Measurements from ENCODE around the gene NRXN3. TPM values are rescaled to one million over a fixed set of nuclear protein-coding genes. Genes with fewer than 3 reads are reported as not detected.

The NRXN3 gene
- total RNA-seq, 4 donors from 2014 or later: 4.1 to 11.9 (median 5.8) TPM

DNA sequence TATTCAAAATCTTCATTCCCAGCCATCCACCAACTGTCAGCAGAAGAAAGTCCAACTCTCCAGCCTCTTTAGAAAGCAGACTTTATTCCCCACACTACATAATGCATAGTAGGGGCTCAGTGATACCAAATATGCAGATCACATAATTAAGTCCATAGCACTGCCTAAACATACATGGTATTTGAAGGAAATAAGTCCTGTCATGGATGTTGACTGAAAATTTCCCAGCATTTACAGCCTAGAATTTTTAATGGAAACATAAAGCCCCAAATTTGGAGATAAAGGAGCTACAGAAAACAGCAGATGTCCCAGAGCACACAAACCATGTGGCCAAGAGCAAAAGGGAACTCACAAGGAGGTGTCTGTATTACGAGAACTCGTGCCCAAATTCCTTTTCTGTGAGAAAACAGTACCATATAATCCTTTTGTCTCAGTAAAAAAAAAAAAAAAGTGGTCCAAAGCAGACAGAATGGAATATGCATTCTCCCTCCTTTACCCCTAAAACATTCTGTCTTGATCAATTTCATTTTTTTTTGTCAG, 920.5 kb downstream of the NRXN3 start:
- peak overlapping the region in 2 of 4 donors; percentile 16 for H3K27ac ChIP-seq
- H3K4me1 ChIP-seq: peaks cover 0 to 5% (median 0%) of the 10 kb centered on the region in 4 donors
- in situ Hi-C loops (cut with MboI; ENCODE audit: low pct_ligation_motif_present in 1 of 4, low pct_unique_long_range_greater_than_20kb in 1 of 4, low sequenced_read_pairs in 3 of 4): no loop called here
- H3K9me3 ChIP-seq: no peaks in the 10 kb centered on the region
- TF ChIP-seq, protein P1, sequence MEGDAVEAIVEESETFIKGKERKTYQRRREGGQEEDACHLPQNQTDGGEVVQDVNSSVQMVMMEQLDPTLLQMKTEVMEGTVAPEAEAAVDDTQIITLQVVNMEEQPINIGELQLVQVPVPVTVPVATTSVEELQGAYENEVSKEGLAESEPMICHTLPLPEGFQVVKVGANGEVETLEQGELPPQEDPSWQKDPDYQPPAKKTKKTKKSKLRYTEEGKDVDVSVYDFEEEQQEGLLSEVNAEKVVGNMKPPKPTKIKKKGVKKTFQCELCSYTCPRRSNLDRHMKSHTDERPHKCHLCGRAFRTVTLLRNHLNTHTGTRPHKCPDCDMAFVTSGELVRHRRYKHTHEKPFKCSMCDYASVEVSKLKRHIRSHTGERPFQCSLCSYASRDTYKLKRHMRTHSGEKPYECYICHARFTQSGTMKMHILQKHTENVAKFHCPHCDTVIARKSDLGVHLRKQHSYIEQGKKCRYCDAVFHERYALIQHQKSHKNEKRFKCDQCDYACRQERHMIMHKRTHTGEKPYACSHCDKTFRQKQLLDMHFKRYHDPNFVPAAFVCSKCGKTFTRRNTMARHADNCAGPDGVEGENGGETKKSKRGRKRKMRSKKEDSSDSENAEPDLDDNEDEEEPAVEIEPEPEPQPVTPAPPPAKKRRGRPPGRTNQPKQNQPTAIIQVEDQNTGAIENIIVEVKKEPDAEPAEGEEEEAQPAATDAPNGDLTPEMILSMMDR (IDR thresholded peaks at IDR 0.05): no peak
- TF ChIP-seq POLR2A (IDR thresholded peaks at IDR 0.05) (no peak), EP300 (IDR thresholded peaks at IDR 0.05; ENCODE audit: low read depth) (no peak), POLR2AphosphoS5 (IDR thresholded peaks at IDR 0.05) (no peak)
- 56 to 64% methylated on average over 2 of the region's 2 CpGs for WGBS, 2 donors (ENCODE audit: low coverage in 1 of 2)
- intact Hi-C loops (cut with DNase I; ENCODE audit: low total_unique reads): no loop called here
- no peak overlapping the region for H3K4me3 ChIP-seq
- no peaks in the 10 kb centered on the region for H3K27me3 ChIP-seq
- DNase-seq: no peak
- no peaks in the 10 kb centered on the region for H3K36me3 ChIP-seq

DNA sequence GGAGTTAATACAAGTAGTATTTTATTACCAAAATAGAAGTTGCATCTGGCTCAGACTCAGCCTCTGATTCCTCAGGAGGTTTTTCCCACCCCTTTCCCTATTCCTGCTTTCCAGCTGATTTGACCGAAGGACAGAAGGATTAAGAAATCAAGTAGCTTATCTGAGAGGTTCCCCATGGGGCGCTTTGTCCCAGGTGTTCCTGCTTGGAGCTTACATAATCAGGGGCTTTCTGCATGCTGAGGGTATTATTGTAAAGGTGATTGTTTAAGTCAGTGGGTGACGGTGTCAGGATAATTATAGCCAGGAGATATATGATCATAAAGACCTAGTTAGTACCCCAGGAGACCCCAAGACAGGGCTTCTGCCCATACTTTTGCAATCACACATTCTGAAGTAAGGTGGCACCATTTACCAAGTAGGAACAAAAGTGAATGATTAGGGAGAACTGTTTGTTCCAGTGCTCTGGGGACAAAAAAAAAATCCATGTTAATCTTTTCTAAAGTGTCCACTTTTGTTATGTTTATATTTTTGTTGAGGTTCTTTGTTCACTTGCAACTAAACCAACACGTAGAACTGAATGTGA, 921.3 kb downstream of the NRXN3 start:
- no peak overlapping the region for H3K27ac ChIP-seq
- H3K4me3 ChIP-seq: no peak overlapping the region
- H3K36me3 ChIP-seq: no peaks in the 10 kb centered on the region
- in situ Hi-C loops (cut with MboI; ENCODE audit: low pct_ligation_motif_present in 1 of 4, low pct_unique_long_range_greater_than_20kb in 1 of 4, low sequenced_read_pairs in 3 of 4): no loop called here
- intact Hi-C loops (cut with DNase I; ENCODE audit: low total_unique reads): no loop called here
- peaks cover 0 to 5% (median 0%) of the 10 kb centered on the region in 4 donors for H3K4me1 ChIP-seq
- H3K27me3 ChIP-seq: no peaks in the 10 kb centered on the region
- 74 to 88% methylated on average over 1 to 4 of the region's 4 CpGs for WGBS, 2 donors (ENCODE audit: low coverage in 1 of 2)
- TF ChIP-seq, protein P1 (IDR thresholded peaks at IDR 0.05): no peak
- no peak for TF ChIP-seq POLR2AphosphoS5 (IDR thresholded peaks at IDR 0.05)
- no peak for DNase-seq
- H3K9me3 ChIP-seq: no peaks in the 10 kb centered on the region

DNA sequence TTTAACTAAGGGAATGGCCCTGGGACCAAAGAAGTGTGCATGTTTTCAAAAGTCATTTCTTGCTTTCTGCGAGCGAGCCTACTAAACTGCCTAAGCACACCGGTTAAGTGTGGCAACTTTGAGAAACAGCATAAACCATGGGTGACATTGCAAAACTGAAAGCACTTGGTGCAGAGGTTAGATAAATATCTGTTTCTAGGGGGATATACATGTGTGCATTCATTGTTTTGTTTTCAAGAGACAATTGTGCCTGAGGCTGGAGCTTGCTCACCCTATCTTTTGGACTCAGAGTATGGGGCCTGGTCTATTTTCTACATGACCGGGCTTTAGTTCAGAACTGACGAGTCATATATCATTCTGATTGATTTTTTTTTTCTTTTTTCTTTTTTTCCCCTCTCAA, 923.4 kb downstream of the NRXN3 start:
- Histone ChIP-seq H3K27me3 (no peaks in the 10 kb centered on the region), H3K9me3 (no peaks in the 10 kb centered on the region), H3K4me3 (no peak overlapping the region), H3K4me1 (peaks cover 0 to 5% (median 0%) of the 10 kb centered on the region in 4 donors), H3K27ac (no peak overlapping the region), H3K36me3 (no peaks in the 10 kb centered on the region)
- WGBS, 2 donors (ENCODE audit: low coverage in 1 of 2): 74 to 90% methylated on average over 2 to 5 of the region's 5 CpGs
- intact Hi-C loops (cut with DNase I; ENCODE audit: low total_unique reads): no loop called here
- no peak for DNase-seq
- TF ChIP-seq POLR2AphosphoS5 (IDR thresholded peaks at IDR 0.05): no peak
- TF ChIP-seq EP300 (IDR thresholded peaks at IDR 0.05; ENCODE audit: low read depth): no peak
- TF ChIP-seq, protein P1 (IDR thresholded peaks at IDR 0.05): no peak
- TF ChIP-seq POLR2A (IDR thresholded peaks at IDR 0.05): no peak
- in situ Hi-C loops (cut with MboI; ENCODE audit: low pct_ligation_motif_present in 1 of 4, low pct_unique_long_range_greater_than_20kb in 1 of 4, low sequenced_read_pairs in 3 of 4): no loop called here

DNA sequence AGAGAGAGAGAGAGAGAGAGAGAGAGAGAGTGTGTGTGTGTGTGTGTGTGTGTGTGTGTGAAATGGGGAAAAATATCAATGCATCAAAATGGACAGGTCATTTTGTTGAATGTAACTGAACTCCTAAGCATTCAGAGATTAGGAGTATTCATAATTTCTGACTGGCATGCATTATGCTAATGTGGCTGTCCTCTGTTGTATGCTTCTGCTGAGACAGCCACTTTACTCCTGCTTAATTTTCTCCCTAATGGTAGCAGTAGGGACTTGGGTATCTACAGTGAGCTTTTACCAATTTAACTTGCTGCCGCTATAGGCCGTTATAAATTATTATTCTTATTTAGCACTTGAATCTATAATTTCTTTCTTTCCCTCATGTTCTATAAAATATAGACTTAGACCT, 924.8 kb downstream of the NRXN3 start:
- Histone ChIP-seq H3K27ac (no peak overlapping the region), H3K36me3 (no peaks in the 10 kb centered on the region), H3K9me3 (no peaks in the 10 kb centered on the region), H3K4me1 (peaks cover 0 to 2% (median 0%) of the 10 kb centered on the region in 4 donors), H3K4me3 (no peak overlapping the region), H3K27me3 (no peaks in the 10 kb centered on the region)
- intact Hi-C loops (cut with DNase I; ENCODE audit: low total_unique reads): no loop called here
- in situ Hi-C loops (cut with MboI; ENCODE audit: low pct_ligation_motif_present in 1 of 4, low pct_unique_long_range_greater_than_20kb in 1 of 4, low sequenced_read_pairs in 3 of 4): no loop called here
- no peak for TF ChIP-seq POLR2AphosphoS5 (IDR thresholded peaks at IDR 0.05)
- TF ChIP-seq EP300 (IDR thresholded peaks at IDR 0.05; ENCODE audit: low read depth): no peak
- TF ChIP-seq, protein P1 (IDR thresholded peaks at IDR 0.05): no peak
- TF ChIP-seq POLR2A (IDR thresholded peaks at IDR 0.05): no peak
- DNase-seq: no peak
- WGBS, 2 donors (ENCODE audit: low coverage in 1 of 2): 67 to 98% methylated on average over 2 of the region's 2 CpGs
